UCSD-AML1 (cell line): ENCODE measurements around the gene ETFB.

Experiments used
- DNase-seq: peaks from one replicate; lab custom pipeline; 2025; ENCODE audit not compliant: unreplicated experiment; lab: John Stamatoyannopoulos, UW

Gene ETFB

DNA sequence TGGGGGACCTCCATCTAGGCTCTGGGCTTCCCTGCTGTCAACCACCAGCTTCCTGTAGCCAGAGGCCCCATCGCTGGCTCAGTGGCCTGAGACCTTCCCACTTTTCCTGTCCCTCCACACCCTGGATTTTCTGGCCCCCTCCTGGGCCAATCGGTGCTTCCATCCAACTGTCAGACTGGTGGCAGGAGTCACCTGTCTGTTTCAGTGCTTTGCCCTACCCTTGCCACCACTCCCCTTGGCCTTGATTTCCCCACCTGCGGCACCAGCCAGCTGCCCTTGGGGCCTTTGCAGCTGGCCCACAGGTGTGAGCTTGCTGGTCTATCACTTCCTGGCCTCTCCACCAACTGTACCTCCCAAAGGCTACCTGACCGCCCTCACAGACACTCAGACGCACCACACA, 36.8 kb downstream of the ETFB start:
- no peak for DNase-seq

DNA sequence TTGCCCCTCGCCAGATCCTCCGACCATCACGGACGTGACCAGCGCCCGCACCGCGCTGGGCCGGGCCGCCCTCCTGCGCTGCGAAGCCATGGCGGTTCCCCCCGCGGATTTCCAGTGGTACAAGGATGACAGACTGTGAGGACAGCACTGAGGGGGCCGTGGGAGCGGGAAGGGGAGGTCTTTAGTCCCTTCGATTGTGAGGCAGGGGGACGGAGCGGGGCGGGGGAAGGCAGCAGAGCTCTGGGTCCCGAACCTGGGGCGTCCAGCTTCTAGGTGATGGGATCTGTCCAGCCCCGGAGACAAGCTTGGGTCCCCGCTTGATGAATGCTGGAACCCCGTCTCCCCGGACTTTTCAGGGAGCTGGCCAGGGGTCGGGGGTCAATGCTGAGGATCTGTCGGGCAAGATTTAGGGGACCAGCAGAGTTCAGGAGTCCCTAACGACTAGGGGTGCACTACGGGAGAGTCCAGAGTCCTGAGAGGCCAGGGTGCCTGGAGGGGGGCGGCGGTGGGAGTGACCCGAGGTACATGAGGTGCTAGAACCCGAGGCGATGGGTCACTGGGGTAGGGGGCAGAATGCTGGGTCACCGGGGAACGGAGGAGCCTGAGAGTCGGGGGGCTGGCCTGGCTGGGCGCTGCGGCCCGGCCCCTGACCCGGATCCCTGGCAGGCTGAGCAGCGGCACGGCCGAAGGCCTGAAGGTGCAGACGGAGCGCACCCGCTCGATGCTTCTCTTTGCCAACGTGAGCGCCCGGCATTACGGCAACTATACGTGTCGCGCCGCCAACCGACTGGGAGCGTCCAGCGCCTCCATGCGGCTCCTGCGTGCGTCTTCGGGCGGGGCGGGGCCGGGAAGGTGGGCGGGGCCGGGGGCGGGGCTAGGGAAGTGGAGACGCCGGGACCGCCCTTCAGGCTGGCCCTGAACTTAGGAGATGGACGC, 38.9 kb downstream of the ETFB start:
- peak; percentile 68 for DNase-seq

DNA sequence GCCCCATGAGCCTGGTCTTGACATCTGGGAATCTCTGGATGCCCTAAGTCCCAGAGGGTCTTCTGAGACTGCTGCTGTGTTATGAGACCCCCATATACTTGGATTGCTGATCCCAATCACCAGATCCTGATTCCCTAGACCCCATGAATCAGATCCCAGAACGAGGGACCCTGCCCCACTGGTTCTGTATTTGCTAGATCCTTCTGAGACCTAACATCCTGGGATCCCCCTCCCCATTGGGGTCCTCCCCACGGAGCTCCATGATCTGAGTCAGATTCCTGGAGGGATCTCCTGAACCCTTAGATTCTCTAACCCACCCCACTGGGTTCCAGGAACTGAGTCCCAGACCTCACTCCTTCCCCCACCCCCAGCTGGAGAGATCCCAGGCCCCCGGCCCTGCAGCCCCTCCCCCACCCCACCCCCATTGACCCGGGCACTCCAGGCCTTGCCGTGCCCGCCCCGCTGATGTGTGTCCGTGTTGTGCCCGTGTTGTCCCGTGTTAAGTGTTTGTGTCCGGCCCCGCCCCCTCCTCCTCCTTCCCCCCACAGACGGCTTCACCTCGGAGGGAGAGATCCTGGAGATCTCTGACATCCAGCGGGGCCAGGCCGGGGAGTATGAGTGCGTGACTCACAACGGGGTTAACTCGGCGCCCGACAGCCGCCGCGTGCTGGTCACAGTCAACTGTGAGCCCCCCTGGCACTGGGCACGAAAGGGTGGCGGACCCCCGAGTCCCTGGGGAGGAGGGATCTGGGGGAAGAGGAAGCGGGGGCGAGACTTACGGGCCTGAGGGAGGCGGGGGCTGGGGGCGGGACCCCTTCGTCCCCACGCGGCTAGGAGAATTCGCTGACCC, 39.7 kb downstream of the ETFB start:
- DNase-seq = no peak

DNA sequence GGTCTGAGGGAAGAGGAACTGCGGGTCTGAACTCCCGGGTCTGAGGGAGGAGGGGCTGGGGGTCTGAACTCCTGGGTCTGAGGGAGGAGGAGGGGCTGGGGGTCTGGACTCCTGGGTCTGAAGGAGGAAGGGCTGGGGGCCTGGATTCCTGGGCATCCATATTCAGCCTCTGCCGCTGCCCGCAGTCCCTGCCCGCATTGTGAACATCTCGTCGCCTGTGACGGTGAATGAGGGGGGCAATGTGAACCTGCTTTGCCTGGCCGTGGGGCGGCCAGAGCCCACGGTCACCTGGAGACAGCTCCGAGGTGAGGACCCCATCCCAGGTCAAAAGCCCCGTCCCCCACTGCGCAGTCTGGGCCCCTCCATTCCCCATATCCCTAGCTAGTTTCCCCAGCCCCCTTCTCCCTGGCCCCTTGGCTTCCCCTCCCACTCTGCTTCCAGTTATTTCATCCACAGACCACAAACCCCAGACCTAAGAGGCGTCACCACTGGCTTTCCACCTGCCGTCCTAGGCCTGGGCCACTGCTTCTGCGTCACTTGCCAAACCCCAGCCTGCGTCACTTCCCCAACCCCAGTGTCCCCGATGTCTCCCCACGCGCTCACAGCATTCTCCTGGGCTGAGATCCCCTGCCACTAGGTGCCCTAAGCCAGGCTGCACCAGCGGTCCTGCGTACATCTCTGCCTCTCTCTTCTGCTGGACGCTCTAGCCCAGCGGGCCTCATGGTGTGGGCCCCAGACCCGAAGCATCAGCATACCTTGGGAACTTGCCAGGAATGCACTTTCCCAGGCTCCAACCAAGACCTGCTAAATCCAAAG, 40.8 kb downstream of the ETFB start:
- no peak for DNase-seq

DNA sequence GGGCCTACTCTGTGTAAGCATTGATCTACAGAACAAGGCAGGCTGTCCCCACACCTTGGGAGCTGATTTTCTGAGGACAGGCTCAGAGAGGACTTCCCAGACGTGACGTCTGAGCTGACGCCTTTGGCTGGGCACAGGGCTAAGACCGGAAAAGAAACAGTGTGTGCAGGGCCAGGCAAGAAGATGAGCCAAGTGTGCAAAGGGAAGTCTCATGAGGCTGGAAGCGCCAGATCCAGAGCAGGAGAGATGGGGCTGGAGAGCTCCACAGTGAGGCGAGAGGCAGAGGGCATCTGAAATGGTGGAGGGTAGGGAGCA, 42.1 kb downstream of the ETFB start:
- no peak for DNase-seq

DNA sequence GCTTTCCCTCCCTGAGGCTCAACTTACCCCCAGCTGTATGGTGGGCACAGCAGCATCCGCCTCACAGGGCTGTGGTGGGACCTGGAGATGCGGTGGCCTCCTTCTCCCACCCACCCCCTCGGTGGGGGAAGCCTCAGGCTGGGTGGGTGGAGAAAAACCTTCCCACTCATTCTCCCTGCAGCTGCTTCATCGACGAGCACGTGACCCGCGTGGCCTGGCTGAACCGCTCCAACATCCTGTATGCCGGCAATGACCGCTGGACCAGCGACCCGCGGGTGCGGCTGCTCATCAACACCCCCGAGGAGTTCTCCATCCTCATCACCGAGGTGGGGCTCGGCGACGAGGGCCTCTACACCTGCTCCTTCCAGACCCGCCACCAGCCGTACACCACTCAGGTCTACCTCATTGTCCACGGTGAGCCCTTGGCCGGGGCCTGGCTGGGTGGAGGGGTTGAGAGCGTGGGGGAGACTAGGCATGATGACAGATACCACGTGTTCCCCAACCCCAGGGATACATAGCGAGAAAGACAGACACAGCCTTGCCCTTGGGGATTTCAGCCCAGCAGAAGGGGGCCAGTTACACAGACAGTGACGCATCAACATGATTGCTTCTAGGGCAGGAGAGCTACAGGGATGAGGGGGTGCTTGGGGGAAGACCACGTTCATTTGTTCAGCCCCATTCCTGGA, 42.6 kb downstream of the ETFB start:
- no peak for DNase-seq

DNA sequence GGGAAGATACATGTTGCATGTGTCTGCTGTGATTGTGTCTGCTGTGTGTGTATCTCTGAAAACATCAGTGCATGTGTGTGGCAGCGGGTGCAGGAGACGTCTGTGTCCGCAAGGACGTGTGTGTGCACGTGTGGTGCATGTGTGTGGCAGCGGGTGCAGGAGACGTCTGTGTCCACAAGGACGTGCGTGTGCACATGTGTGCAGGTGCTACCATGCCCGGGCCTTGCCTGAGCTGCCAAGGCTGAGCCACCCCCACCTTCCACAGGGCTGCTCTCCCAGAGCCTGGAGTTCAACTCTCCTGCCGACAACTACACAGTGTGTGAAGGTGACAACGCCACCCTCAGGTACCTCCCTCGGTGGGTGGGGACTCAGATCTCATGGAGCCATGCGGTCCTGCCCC, 44.4 kb downstream of the ETFB start:
- no peak for DNase-seq

DNA sequence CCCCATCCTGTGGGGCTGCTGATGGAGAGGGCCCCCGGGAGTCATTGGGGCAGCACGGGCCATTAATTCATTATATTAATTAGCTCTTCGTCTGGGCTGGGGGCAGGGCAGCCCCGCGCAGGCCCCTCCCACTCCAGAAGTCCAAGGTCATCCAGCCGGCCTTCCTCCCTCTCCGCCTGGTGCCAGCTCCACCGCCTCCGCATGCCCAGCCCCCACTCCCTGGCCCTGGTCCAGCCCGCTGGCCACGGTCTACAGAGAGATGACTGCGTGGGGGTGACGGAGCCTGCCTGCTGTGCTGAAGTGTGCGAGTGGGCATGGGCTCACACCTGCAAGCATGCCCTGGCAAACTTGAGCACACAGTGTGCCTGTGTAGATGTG, 45.9 kb downstream of the ETFB start:
- no peak for DNase-seq

DNA sequence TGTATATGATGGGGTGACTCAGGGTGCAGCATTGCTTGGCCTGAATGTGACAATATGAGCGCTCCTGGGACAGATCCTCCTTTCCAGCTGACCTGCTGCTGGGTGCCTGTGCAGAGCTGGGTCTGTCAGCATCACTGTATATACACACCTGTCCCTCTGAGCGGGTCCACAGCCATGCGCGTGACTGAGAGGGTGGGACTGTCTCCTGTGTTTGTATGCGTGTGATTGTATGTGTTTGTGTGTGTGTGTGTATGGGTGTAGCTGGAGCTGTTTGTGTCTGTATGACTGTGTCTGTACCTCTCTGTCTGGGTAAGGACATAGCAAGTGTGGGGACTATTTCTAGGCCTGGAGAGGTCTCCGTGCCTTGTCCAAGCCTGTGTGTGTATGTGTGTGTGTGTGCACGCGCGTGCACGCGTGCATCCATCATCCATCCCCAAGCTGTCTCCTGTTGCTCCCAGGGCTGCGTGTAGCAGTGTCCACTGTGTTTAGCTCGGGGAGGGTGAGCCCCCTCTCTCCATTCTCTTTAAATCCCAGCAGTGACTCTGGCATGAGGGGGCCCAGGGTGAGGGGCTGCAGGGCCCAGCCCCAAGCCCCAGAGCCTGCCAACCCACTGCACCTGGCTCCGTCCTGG, 46.4 kb downstream of the ETFB start:
- DNase-seq = no peak

DNA sequence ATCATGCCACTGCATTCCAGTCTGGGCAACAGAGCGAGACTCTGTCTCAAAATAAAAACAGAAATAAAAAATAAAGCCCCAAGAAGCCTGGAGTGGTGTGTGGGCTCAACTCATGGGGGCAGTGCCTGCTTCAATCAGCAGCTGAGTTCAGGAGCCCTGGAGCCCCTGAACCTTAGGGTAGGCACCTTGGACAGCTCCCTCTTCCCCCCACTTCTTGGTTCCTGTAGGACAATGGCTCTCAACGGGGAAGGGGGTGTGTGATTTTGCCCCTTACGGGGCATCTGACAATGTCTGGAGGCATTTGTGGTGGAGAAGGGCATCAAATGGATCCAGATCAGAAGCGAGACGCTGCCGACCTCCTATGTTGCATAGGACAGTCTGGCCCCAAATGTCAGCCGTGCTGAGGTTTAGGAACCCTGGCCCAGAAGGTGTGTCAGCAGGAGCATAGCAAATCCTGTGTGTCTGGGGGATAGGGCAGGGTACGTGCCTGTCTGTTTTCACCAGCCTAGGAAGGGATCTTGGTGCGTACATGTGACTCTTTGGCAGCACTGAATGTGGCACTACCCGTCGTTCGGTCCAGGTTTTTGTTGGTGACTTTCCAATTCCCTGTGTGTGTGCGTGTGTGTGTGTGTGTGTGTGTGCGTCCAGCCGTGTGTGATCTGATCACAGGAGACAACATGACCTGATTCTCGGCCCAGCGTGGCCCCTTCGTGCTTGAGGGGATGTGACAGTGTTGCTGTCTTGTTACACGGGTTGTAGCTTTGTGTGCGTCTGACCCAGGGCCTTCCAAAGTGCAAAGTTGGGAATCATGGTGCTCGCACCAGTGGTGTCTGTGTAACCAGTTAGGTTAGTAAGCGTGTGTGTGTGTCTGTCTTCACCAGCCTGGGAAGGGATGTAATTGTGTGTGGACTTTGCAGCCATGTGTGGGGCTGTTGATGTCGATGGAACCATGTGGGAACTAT, 47.2 kb downstream of the ETFB start:
- no peak for DNase-seq

DNA sequence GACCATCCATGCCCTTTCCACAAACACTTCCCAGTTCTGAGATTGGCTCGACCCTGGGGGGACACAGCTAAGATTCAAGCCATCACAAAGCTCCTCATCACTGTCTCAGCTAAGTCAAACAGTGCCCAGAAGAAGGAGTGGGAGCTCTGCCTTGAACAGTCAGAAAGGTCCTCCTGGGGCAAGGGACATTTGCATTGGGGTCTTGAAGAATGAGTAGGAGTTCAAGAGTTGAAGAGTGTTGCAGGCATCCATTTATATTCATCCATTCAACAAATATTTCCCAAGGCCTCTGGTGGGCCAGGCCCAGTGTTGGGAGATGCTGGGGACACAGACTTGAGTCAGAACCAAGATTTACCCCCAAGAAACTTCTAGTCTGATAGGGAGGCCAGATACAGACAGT, 48.2 kb downstream of the ETFB start:
- DNase-seq = no peak

DNA sequence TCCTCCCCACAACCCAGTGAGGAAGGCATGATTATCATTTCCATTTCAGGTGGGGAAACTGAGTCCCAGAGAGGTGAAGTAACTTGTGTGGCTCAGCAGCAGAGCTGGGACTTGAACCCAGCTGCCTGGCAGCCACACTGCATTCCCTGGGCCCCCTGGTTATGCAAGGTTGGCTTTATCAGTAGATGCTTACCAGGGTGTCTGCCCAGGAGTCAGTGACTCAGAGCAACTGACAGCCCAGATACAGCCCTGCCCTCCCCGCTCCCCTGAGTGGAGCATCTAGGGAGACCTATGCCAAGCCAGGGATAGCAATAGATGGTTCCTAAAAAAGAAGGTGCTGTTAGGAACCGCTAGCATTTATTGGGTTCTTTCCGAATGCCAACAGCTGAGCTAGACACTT, 48.8 kb downstream of the ETFB start:
- no peak for DNase-seq

DNA sequence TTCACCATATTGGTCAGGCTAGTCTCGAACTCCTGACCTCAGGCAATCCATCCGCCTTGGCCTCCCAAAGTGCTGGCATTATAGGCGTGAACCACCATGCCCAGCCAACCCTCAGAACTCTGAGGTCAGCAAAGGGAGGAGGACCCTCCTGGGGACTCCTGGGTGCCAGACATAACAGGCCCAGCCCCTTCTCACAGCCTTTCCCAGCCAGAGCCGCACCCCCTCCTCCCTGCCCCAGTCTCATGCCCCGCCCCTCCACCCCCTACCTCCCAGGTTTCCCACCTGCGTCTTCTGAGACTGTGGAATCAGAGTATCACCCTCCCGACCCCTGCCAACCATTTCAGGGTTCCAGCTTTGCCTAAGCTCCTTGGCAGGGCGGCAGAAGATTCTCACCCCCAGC, 49.5 kb downstream of the ETFB start:
- DNase-seq = no peak

DNA sequence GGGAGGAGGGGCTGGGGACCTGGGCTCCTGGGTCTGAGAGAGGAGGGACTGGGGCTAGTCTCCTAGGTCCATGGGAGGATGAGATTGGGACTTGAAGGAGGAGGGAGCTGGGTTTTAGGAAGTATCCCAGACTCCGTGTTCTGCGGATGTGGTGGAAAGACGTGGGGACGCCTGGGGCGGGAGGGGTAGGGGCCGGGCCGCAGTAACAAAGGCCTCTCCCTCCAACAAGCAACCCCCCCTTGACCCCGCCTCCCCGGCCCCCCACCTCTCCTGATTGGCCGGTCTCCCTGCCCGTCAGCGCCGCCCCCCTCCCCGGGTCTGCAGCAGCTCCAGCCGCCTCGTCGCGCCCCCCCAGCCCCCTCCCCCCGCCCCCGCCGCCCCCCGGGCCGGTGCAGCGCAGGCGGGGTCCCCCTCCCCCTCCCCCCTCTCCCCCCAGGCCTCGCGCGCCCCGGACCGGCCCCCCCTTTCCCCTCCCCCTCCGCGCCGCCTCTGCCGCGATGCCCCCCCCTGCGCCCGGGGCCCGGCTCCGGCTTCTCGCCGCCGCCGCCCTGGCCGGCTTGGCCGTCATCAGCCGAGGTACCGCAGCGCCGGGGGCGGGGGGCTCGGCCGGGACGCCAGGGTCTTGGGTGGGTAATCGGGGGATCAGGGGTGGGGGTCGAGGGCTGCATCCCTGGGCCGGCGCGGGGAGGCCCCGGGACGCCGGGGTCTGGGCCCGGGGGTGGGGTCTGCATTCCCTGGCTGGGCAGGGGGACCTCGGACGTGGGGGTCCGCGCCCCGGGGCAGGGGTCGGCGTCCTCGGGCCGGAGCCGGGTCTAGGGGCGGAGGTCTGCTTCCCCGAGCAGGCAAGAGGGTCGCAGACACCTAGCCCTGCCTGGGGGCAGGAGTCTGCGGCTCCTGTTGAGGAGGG, 54.6 kb downstream of the ETFB start, which contains the start of gene IGLON5:
IGLON5 (plus strand) TSS at position 294 of the 907 bp plus-strand sequence; CDS start at position 498, 204 bp downstream.
- no peak for DNase-seq

DNA sequence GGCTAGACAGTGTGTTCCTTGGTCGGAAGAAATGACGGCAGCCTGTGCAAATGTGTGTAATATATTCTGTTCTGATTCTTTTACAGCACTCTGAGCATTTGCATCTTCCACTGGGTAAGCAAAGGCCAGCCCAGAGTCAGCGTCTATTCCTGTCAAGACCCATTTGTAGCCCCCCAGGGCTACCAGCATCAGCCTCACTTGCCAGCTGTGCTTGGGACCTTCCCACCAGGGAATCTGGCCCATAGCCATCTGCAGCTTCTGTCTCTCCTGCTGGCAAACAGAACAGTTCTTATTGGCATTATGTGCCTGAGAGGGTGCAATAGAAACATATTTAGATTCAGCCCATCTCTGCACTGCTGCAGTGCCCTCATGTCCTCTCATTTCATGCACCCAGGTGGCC, 60.7 kb downstream of the ETFB start:
- DNase-seq = no peak

DNA sequence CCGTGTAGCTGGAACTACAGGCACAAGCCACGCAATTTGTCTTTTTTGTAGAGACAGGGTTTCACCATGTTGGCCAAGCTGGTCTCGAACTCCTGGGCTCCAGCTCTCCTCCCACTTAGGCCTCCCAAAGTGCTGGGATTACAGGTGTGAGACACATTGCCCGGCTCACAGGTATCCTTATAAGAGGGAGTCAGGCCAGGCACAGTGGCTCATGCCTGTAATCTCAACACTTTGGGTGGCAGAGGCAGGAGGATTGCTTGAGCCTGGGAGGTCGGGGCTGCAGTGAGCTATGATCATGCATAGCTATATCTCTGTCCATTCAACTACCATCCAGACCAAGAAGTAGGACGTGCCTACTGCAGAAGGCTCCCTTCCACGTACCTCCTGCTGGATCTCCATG, 64.9 kb downstream of the ETFB start:
- DNase-seq = no peak

DNA sequence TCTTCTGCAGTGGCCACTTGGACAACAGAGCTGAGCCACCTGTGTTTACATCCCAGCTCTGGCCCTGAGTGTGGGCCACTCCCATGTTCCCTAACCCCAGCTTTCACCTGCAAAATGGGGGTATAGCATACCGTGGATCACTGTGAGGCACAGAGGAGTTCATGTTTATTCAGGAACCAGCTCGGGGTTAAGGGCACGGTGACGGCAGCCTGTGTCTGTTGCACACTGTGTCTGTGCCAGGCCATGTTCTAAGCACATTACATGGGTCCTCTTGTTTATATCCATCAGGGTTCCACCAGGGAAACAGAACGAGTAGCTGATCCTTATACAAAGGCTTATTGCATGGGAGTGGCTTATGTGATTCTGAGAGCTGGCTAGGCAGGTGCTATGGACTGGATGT, 68.8 kb downstream of the ETFB start:
- DNase-seq = no peak
